Osteoblast (primary cell): ENCODE results near the gene OLFM2. TPM values are rescaled to one million over a fixed set of nuclear protein-coding genes. Genes with fewer than 3 reads are reported as not detected.

Experiments
- DNase-seq: peaks from one replicate; pipeline ENCODE4 v3.0.0; 2011; ENCODE audit warnings: low spot score, mixed read lengths; ENCODE audit not compliant: insufficient read length; ENCODE audit errors: missing footprints
- H2AFZ ChIP-seq: 2 replicates; pipeline ENCODE4 v1.6.0; 2011; ENCODE audit warnings: mild to moderate bottlenecking, low read length
- H3K27ac ChIP-seq: 2 replicates; pipeline ENCODE4 v1.5.1; 2011; ENCODE audit warnings: mild to moderate bottlenecking, low read depth, low read length, moderate library complexity
- H3K27me3 ChIP-seq: 2 replicates; pipeline ENCODE4 v1.6.0; 2012; ENCODE audit warnings: mild to moderate bottlenecking, control low read depth, inconsistent platforms, low read length, moderate library complexity; ENCODE audit not compliant: insufficient read depth
- H3K36me3 ChIP-seq: 2 replicates; pipeline ENCODE4 v1.5.1; 2011; ENCODE audit warnings: mild to moderate bottlenecking, low read length, control low read depth, moderate library complexity; ENCODE audit not compliant: insufficient read depth
- H3K4me1 ChIP-seq: 2 replicates; pipeline ENCODE4 v1.5.1; 2011; ENCODE audit warnings: mild to moderate bottlenecking, low read length, control low read depth, moderate library complexity; ENCODE audit not compliant: insufficient read depth
- H3K4me2 ChIP-seq: 2 replicates; pipeline ENCODE4 v1.6.0; 2011; ENCODE audit warnings: mild to moderate bottlenecking, low read length; ENCODE audit not compliant: insufficient read depth
- H3K4me3 ChIP-seq: fragments of 200-600 bp; sonication (generic); 3 replicates; pipeline ENCODE4 v1.5.1; 2012; ENCODE audit warnings: mild to moderate bottlenecking, low read length, inconsistent platforms; ENCODE audit not compliant: insufficient read depth
- H3K79me2 ChIP-seq: 2 replicates; pipeline ENCODE4 v1.6.0; 2012; ENCODE audit warnings: mild to moderate bottlenecking, low read length, control low read depth, inconsistent platforms; ENCODE audit not compliant: insufficient read depth
- H3K9me3 ChIP-seq: 2 replicates; pipeline ENCODE4 v1.5.1; 2011; ENCODE audit warnings: low read depth, low read length, control low read depth
- H4K20me1 ChIP-seq: 2 replicates; pipeline ENCODE4 v1.6.0; 2012; ENCODE audit warnings: mild to moderate bottlenecking, low read length, control low read depth; ENCODE audit not compliant: insufficient read depth
- CTCF ChIP-seq: IDR thresholded peaks from 2 replicates; pipeline ENCODE4 v1.5.1; 2011; ENCODE audit warnings: mild to moderate bottlenecking, low read depth, low read length, moderate library complexity; ENCODE audit errors: extremely low read depth
- total RNA-seq: library from RNA; depleted of rRNA; stranded (reverse); fragments of >200 nt; gene quantifications from 2 replicates; pipeline ENCODE4 v1.2.3, GENCODE V29; 2012

The OLFM2 gene
- total RNA-seq, 1 donor, result 0.72 TPM

DNA sequence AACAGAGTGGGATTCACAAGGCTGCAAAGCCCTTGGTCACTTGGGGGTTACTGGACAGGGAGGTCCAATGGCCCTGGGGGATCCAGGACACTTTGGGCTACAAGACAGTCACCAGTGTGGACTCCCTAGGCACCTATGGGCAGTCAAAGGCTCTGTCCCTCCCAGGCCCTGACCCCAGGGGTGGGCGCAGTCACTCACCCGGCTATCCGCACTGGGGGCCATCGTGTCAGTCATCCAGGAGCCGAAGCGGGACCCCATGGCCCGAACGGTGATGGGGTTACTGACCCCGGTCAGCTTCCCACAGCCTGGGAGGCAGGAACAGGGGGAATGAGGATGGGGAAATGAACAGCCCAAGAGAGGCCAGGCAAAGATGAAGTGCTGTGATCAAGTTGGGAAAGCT lies 79.7 kb downstream of the OLFM2 start:
- no peaks in the 10 kb centered on the region for H3K27me3 ChIP-seq
- no peaks in the 10 kb centered on the region for H3K4me1 ChIP-seq
- H3K79me2 ChIP-seq, result no peaks in the 10 kb centered on the region
- no peak overlapping the region for H2AFZ ChIP-seq
- DNase-seq, result no peak
- no peak overlapping the region for H3K27ac ChIP-seq
- H3K9me3 ChIP-seq, result no peaks in the 10 kb centered on the region
- no peaks in the 10 kb centered on the region for H4K20me1 ChIP-seq
- H3K4me3 ChIP-seq, result no peak overlapping the region
- no peak for TF ChIP-seq CTCF
- peaks cover 1% of the 10 kb centered on the region for H3K36me3 ChIP-seq
- H3K4me2 ChIP-seq, result no peak overlapping the region

GRCh38 chr19:9854282-9854846 lies 82.0 kb downstream of the OLFM2 start:
- peaks cover 3% of the 10 kb centered on the region for H3K36me3 ChIP-seq
- TF ChIP-seq CTCF, result no peak
- H3K4me2 ChIP-seq, result no peak overlapping the region
- H3K79me2 ChIP-seq, result no peaks in the 10 kb centered on the region
- no peak overlapping the region for H2AFZ ChIP-seq
- H4K20me1 ChIP-seq, result no peaks in the 10 kb centered on the region
- H3K9me3 ChIP-seq, result no peaks in the 10 kb centered on the region
- no peaks in the 10 kb centered on the region for H3K27me3 ChIP-seq
- H3K4me3 ChIP-seq, result no peak overlapping the region
- no peak for DNase-seq
- no peaks in the 10 kb centered on the region for H3K4me1 ChIP-seq
- H3K27ac ChIP-seq, result no peak overlapping the region

DNA sequence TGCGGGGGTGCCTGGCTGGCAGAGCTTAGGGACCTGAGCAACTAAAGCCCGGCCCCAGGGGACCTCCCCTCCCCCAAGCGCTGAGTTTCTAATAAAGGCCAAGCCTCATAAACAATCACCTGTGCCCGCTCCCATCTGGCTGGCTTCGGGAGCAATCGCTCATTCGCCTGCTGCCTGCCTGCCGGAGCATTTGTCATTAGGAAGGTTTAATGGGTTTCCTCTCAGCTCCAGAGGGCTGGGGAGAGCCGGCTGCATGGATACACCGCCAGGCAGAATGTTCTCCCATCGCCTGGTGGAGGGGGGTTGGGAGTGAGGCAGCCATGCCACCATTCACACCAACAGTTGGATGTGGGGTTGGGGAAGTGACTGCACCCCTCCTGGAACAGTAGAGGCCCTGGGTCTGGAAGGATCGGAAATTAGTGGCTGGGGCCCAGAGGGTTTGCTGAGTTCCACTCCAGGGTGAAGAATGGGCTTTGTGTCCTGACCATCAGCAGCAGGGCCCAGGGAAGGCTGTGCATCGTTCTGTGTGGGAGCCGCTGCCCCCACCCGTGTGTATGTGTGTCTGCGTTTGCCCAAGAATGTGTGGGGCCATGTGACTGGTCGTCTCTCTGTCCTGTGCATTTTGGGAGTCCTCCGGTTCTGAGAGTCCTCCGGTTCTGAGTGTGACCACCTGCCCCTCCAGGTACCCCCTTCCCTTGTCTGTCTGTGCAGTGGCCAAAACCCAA lies 85.9 kb downstream of the OLFM2 start:
- no peak overlapping the region for H2AFZ ChIP-seq
- H3K4me3 ChIP-seq, result no peak overlapping the region

More for the DNA sequence above, 85.9 kb downstream of the OLFM2 start:
- Histone ChIP-seq H3K4me2 (no peak overlapping the region), H3K9me3 (no peaks in the 10 kb centered on the region), H4K20me1 (peaks cover 26% of the 10 kb centered on the region), H3K27ac (no peak overlapping the region), H3K27me3 (no peaks in the 10 kb centered on the region), H3K36me3 (peaks cover 7% of the 10 kb centered on the region), H3K79me2 (peaks cover 18% of the 10 kb centered on the region), H3K4me1 (peaks cover 11% of the 10 kb centered on the region)
- no peak for TF ChIP-seq CTCF
- no peak for DNase-seq
